GM12865 (cell line): ENCODE data around the gene GPR52.

Experiments
- DNase-seq: peaks from one replicate; pipeline ENCODE4 v3.0.0; 2010; ENCODE audit warnings: low read depth
- H3K4me3 ChIP-seq: 2 replicates; pipeline ENCODE4 v1.5.1; 2011; ENCODE audit warnings: mild to moderate bottlenecking, low read depth, low read length, control low read depth
- TF ChIP-seq, protein P1 (sequence below): IDR thresholded peaks from 2 replicates; pipeline ENCODE4 v1.5.1; 2011; ENCODE audit warnings: low read length, control low read depth, low read depth, inconsistent platforms; ENCODE audit not compliant: insufficient read depth; ENCODE audit errors: missing control alignments

The GPR52 gene

GRCh38 chr1:174491606-174492005 lies 43.8 kb downstream of the GPR52 start:
- TF ChIP-seq, protein P1, sequence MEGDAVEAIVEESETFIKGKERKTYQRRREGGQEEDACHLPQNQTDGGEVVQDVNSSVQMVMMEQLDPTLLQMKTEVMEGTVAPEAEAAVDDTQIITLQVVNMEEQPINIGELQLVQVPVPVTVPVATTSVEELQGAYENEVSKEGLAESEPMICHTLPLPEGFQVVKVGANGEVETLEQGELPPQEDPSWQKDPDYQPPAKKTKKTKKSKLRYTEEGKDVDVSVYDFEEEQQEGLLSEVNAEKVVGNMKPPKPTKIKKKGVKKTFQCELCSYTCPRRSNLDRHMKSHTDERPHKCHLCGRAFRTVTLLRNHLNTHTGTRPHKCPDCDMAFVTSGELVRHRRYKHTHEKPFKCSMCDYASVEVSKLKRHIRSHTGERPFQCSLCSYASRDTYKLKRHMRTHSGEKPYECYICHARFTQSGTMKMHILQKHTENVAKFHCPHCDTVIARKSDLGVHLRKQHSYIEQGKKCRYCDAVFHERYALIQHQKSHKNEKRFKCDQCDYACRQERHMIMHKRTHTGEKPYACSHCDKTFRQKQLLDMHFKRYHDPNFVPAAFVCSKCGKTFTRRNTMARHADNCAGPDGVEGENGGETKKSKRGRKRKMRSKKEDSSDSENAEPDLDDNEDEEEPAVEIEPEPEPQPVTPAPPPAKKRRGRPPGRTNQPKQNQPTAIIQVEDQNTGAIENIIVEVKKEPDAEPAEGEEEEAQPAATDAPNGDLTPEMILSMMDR: no peak
- H3K4me3 ChIP-seq: no peak overlapping the region
- no peak for DNase-seq

- no peak for DNase-seq
- TF ChIP-seq, protein P1: no peak
Measured at GRCh38 chr1:174497478-174497877, 49.7 kb downstream of the GPR52 start.

More at GRCh38 chr1:174497478-174497877, 49.7 kb downstream of the GPR52 start:
- H3K4me3 ChIP-seq: no peak overlapping the region
